ENCODE results near the gene TMBIM6.
"Not testable (repeated sequence)": the region's sequence is repeated elsewhere in the genome, so short reads cannot be mapped to it uniquely, and the experiment has no call there.

Gene TMBIM6

GRCh38 chr12:49777341-49777740, 36.0 kb downstream of the TMBIM6 start:
- DNase-seq (ENCODE audit: low read depth) = no peak

- peak; percentile 23 for DNase-seq (ENCODE audit: low read depth)
Measured at GRCh38 chr12:49777800-49778748, 36.7 kb downstream of the TMBIM6 start.

- no peak for DNase-seq (ENCODE audit: low read depth)
Measured at GRCh38 chr12:49779581-49779980, 38.2 kb downstream of the TMBIM6 start.

- DNase-seq (ENCODE audit: low read depth) = not testable (repeated sequence)
Measured at GRCh38 chr12:49780914-49781313, 39.6 kb downstream of the TMBIM6 start.

- DNase-seq (ENCODE audit: low read depth) = peak; percentile 46
Measured at GRCh38 chr12:49783917-49784676, 42.7 kb downstream of the TMBIM6 start.

GRCh38 chr12:49784756-49785409, 43.5 kb downstream of the TMBIM6 start:
- peak; percentile 24 for DNase-seq (ENCODE audit: low read depth)

- DNase-seq (ENCODE audit: low read depth) = no peak
Measured at GRCh38 chr12:49787672-49788071, 46.3 kb downstream of the TMBIM6 start.

- DNase-seq (ENCODE audit: low read depth) = no peak
Measured at GRCh38 chr12:49789992-49790391, 48.6 kb downstream of the TMBIM6 start.

- DNase-seq (ENCODE audit: low read depth) = no peak
Measured at GRCh38 chr12:49790741-49791555, 49.6 kb downstream of the TMBIM6 start.

- DNase-seq (ENCODE audit: low read depth) = no peak
Measured at GRCh38 chr12:49791700-49792099, 50.3 kb downstream of the TMBIM6 start.

- no peak for DNase-seq (ENCODE audit: low read depth)
Measured at GRCh38 chr12:49792181-49792970, 51.0 kb downstream of the TMBIM6 start.

GRCh38 chr12:49792976-49793580, 51.7 kb downstream of the TMBIM6 start:
- DNase-seq (ENCODE audit: low read depth) = no peak

GRCh38 chr12:49793620-49794019, 52.3 kb downstream of the TMBIM6 start:
- no peak for DNase-seq (ENCODE audit: low read depth)

- no peak for DNase-seq (ENCODE audit: low read depth)
Measured at GRCh38 chr12:49794021-49794420, 52.7 kb downstream of the TMBIM6 start.

GRCh38 chr12:49794811-49795653, 53.7 kb downstream of the TMBIM6 start:
- no peak for DNase-seq (ENCODE audit: low read depth)

GRCh38 chr12:49795654-49796105, 54.3 kb downstream of the TMBIM6 start:
- DNase-seq (ENCODE audit: low read depth) = no peak

GRCh38 chr12:49796155-49796554, 54.8 kb downstream of the TMBIM6 start:
- DNase-seq (ENCODE audit: low read depth) = no peak

GRCh38 chr12:49796606-49797448, 55.5 kb downstream of the TMBIM6 start:
- DNase-seq (ENCODE audit: low read depth) = no peak

- no peak for DNase-seq (ENCODE audit: low read depth)
Measured at GRCh38 chr12:49797449-49797776, 56.1 kb downstream of the TMBIM6 start.

Measured in amniotic epithelial cell (primary cell).